Osteoblast (primary cell): Measurements from ENCODE around the gene IL22RA1. TPM values are rescaled to one million over a fixed set of nuclear protein-coding genes. Genes with fewer than 3 reads are reported as not detected.

Experiments
- DNase-seq: peaks from one replicate; pipeline ENCODE4 v3.0.0; 2011; ENCODE audit warnings: low spot score, mixed read lengths; ENCODE audit not compliant: insufficient read length; ENCODE audit errors: missing footprints
- H2AFZ ChIP-seq: 2 replicates; pipeline ENCODE4 v1.6.0; 2011; ENCODE audit warnings: mild to moderate bottlenecking, low read length
- H3K27ac ChIP-seq: 2 replicates; pipeline ENCODE4 v1.5.1; 2011; ENCODE audit warnings: mild to moderate bottlenecking, low read depth, low read length, moderate library complexity
- H3K27me3 ChIP-seq: 2 replicates; pipeline ENCODE4 v1.6.0; 2012; ENCODE audit warnings: mild to moderate bottlenecking, control low read depth, inconsistent platforms, low read length, moderate library complexity; ENCODE audit not compliant: insufficient read depth
- H3K36me3 ChIP-seq: 2 replicates; pipeline ENCODE4 v1.5.1; 2011; ENCODE audit warnings: mild to moderate bottlenecking, low read length, control low read depth, moderate library complexity; ENCODE audit not compliant: insufficient read depth
- H3K4me1 ChIP-seq: 2 replicates; pipeline ENCODE4 v1.5.1; 2011; ENCODE audit warnings: mild to moderate bottlenecking, low read length, control low read depth, moderate library complexity; ENCODE audit not compliant: insufficient read depth
- H3K4me2 ChIP-seq: 2 replicates; pipeline ENCODE4 v1.6.0; 2011; ENCODE audit warnings: mild to moderate bottlenecking, low read length; ENCODE audit not compliant: insufficient read depth
- H3K4me3 ChIP-seq: fragments of 200-600 bp; sonication (generic); 3 replicates; pipeline ENCODE4 v1.5.1; 2012; ENCODE audit warnings: mild to moderate bottlenecking, low read length, inconsistent platforms; ENCODE audit not compliant: insufficient read depth
- H3K79me2 ChIP-seq: 2 replicates; pipeline ENCODE4 v1.6.0; 2012; ENCODE audit warnings: mild to moderate bottlenecking, low read length, control low read depth, inconsistent platforms; ENCODE audit not compliant: insufficient read depth
- H3K9me3 ChIP-seq: 2 replicates; pipeline ENCODE4 v1.5.1; 2011; ENCODE audit warnings: low read depth, low read length, control low read depth
- H4K20me1 ChIP-seq: 2 replicates; pipeline ENCODE4 v1.6.0; 2012; ENCODE audit warnings: mild to moderate bottlenecking, low read length, control low read depth; ENCODE audit not compliant: insufficient read depth
- CTCF ChIP-seq: IDR thresholded peaks from 2 replicates; pipeline ENCODE4 v1.5.1; 2011; ENCODE audit warnings: mild to moderate bottlenecking, low read depth, low read length, moderate library complexity; ENCODE audit errors: extremely low read depth
- total RNA-seq: library from RNA; depleted of rRNA; stranded (reverse); fragments of >200 nt; gene quantifications from 2 replicates; pipeline ENCODE4 v1.2.3, GENCODE V29; 2012

Gene IL22RA1
- total RNA-seq, 1 donor: under 0.01 TPM

GRCh38 chr1:24081190-24081589 is 61.8 kb downstream of the IL22RA1 start:
- peaks cover 23% of the 10 kb centered on the region for H3K27me3 ChIP-seq
- no peak overlapping the region for H3K27ac ChIP-seq
- no peak overlapping the region for H3K4me2 ChIP-seq
- no peaks in the 10 kb centered on the region for H3K4me1 ChIP-seq
- DNase-seq: no peak
- H4K20me1 ChIP-seq: no peaks in the 10 kb centered on the region
- no peaks in the 10 kb centered on the region for H3K79me2 ChIP-seq
- TF ChIP-seq CTCF: no peak
- H3K36me3 ChIP-seq: no peaks in the 10 kb centered on the region
- H3K4me3 ChIP-seq: no peak overlapping the region
- H2AFZ ChIP-seq: no peak overlapping the region
- no peaks in the 10 kb centered on the region for H3K9me3 ChIP-seq

DNA sequence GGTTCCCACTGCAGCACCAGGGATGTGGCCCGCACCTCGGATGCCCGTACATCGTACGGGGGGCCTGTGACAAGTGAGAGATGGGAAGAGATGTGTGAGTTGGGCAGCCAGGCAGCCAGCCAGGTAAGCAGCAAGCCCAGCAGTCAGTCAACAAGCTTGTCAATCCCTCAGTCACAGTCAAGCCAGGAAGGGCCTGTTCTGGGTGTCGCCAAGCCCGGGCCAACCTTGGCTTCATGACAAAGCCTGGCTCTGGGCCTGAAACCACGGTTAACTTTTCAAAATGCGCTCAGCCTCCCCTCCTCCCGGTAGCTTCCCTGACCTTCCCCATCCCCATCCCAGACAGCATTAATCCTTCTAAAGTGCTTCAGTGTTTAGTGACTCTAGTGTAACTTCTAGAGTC is 62.8 kb downstream of the IL22RA1 start:
- Histone ChIP-seq H3K4me2 (no peak overlapping the region), H3K4me1 (no peaks in the 10 kb centered on the region), H3K27ac (no peak overlapping the region), H3K9me3 (no peaks in the 10 kb centered on the region), H4K20me1 (no peaks in the 10 kb centered on the region), H3K4me3 (no peak overlapping the region), H3K36me3 (no peaks in the 10 kb centered on the region), H3K79me2 (no peaks in the 10 kb centered on the region), H2AFZ (no peak overlapping the region), H3K27me3 (peaks cover 23% of the 10 kb centered on the region)
- TF ChIP-seq CTCF: no peak
- no peak for DNase-seq

DNA sequence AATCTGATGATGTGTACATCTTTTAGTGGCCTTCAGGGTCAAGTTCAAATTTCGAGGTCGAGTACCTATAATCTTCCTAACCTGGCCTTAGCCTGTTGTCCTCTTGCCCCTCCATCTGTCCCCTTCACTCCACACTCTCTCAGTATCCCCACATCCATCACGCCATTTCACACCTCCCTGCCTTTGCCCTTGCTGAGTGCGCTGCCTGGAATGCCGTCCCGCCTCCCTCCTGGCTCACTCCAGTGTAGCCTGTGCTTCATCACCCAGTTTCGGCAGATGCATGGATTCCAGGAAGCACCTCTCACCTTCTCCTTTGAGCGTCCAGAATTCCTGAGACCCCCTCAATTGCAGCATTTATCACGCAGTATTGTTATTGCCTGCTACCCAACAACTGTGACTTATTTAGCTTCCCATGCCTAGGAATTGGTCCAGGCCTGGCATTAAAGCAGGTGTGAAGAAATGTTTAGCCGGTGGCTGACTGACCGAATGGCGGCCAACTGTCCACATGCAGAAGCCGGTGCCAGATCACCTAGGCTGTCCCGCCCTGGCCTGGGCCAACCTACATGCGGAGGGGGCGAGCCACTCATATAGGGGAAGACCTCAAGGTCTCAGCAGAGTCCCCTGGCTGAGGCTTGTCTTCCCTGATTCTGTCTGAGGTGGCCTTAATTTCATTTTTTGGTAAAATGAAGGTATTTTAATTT is 65.5 kb downstream of the IL22RA1 start:
- Histone ChIP-seq H2AFZ (no peak overlapping the region), H3K9me3 (no peaks in the 10 kb centered on the region), H3K4me2 (no peak overlapping the region), H3K27ac (no peak overlapping the region), H3K36me3 (no peaks in the 10 kb centered on the region), H3K27me3 (peaks cover 9% of the 10 kb centered on the region), H4K20me1 (no peaks in the 10 kb centered on the region), H3K4me1 (no peaks in the 10 kb centered on the region), H3K79me2 (no peaks in the 10 kb centered on the region), H3K4me3 (no peak overlapping the region)
- DNase-seq: peak; percentile 82
- no peak for TF ChIP-seq CTCF

GRCh38 chr1:24075946-24076345 is 67.0 kb downstream of the IL22RA1 start:
- TF ChIP-seq CTCF: no peak
- Histone ChIP-seq H3K27me3 (peaks cover 9% of the 10 kb centered on the region), H3K27ac (no peak overlapping the region), H3K4me2 (no peak overlapping the region), H3K4me3 (no peak overlapping the region), H3K9me3 (no peaks in the 10 kb centered on the region), H2AFZ (no peak overlapping the region), H4K20me1 (no peaks in the 10 kb centered on the region), H3K4me1 (no peaks in the 10 kb centered on the region), H3K79me2 (no peaks in the 10 kb centered on the region), H3K36me3 (no peaks in the 10 kb centered on the region)
- peak; percentile 57 for DNase-seq
